CD4-positive, alpha-beta memory T cell (primary cell): Measurements from ENCODE around the gene PIP4K2A. TPM values are rescaled to one million over a fixed set of nuclear protein-coding genes. Genes with fewer than 3 reads are reported as not detected.

Experiments used
- CTCF ChIA-PET: fragments of 350-600 bp; sonication (Branson Sonifier 250); formaldehyde crosslinking; loops from one replicate; lab custom pipeline; 2021; ENCODE audit warnings: inconsistent platforms; ENCODE audit not compliant: partially characterized antibody; lab: Charles Lee
- POLR2A ChIA-PET: fragments of 350-600 bp; sonication (Branson Sonifier 250); formaldehyde crosslinking; loops from one replicate; lab custom pipeline; 2021; ENCODE audit not compliant: partially characterized antibody; lab: Charles Lee
- DNase-seq, 5 donors: peaks; one replicate each; pipeline versions ENCODE4 v3.0.0 to v3.0.0-alpha.2; 2020 to 2022; ENCODE audit warnings: mixed read lengths in 1 of 5
- H3K27ac ChIP-seq: one replicate; pipeline ENCODE4 v1.7.0; 2013; ENCODE audit warnings: low read depth, low read length
- H3K27me3 ChIP-seq: 2 replicates; pipeline ENCODE4 v1.7.0; 2013; ENCODE audit warnings: mild to moderate bottlenecking, low read length, moderate library complexity; ENCODE audit not compliant: insufficient read depth
- H3K36me3 ChIP-seq: 2 replicates; pipeline ENCODE4 v1.7.0; 2013; ENCODE audit warnings: mild to moderate bottlenecking, low read length, moderate library complexity; ENCODE audit not compliant: insufficient read depth
- H3K4me1 ChIP-seq: 2 replicates; pipeline ENCODE4 v1.7.0; 2013; ENCODE audit warnings: mild to moderate bottlenecking, low read length, moderate library complexity; ENCODE audit not compliant: insufficient read depth
- H3K4me3 ChIP-seq, 2 donors: one replicate each; pipeline ENCODE4 v1.7.0; 2013; ENCODE audit warnings: low read length in 2 of 2, mild to moderate bottlenecking in 1 of 2
- H3K9me3 ChIP-seq, 2 donors: one replicate each; pipeline ENCODE4 v1.7.0; 2013; ENCODE audit warnings: low read length in 2 of 2, control low read depth in 1 of 2; ENCODE audit not compliant: control insufficient read depth in 1 of 2
- H3K27ac Mint-ChIP-seq, 7 donors: one replicate each; pipeline ENCODE4 v1.8.0; 2020 to 2021; ENCODE audit warnings: mixed read lengths in 7 of 7, mild to moderate bottlenecking in 6 of 7, inconsistent platforms in 3 of 7, moderate library complexity in 3 of 7
- H3K27me3 Mint-ChIP-seq, 2 donors: one replicate each; pipeline ENCODE4 v1.8.0; 2020 to 2021; ENCODE audit warnings: mixed read lengths in 2 of 2
- H3K36me3 Mint-ChIP-seq, 2 donors: one replicate each; pipeline ENCODE4 v1.8.0; 2020 to 2021; ENCODE audit warnings: mixed read lengths in 2 of 2, inconsistent platforms in 1 of 2, mild to moderate bottlenecking in 1 of 2
- H3K4me1 Mint-ChIP-seq, 4 donors: one replicate each; pipeline ENCODE4 v1.8.0; 2020 to 2021; ENCODE audit warnings: mixed read lengths in 4 of 4, mild to moderate bottlenecking in 1 of 4
- H3K4me3 Mint-ChIP-seq, 8 donors: one replicate each; pipeline ENCODE4 v1.8.0; 2020 to 2021; ENCODE audit warnings: mixed read lengths in 8 of 8, mild to moderate bottlenecking in 7 of 8, moderate library complexity in 6 of 8, inconsistent platforms in 3 of 8
- H3K9me3 Mint-ChIP-seq, 8 donors: one replicate each; pipeline ENCODE4 v1.8.0; 2020 to 2021; ENCODE audit warnings: mixed read lengths in 8 of 8, mild to moderate bottlenecking in 5 of 8, inconsistent platforms in 3 of 8, moderate library complexity in 1 of 8
- intact Hi-C: fragments of 100-400 bp; cut with micrococcal nuclease; formaldehyde crosslinking; loops from one replicate; pipeline ENCODE4 v1.15.1; 2023
- polyA plus RNA-seq, 2 donors: library from polyadenylated mRNA; unstranded; fragments of 300-500 nt; fragmentation: Illumina TruSeq; gene quantifications; one replicate each; pipeline ENCODE4 v1.2.3, GENCODE V29; 2021
- total RNA-seq, 2 experiments: library from RNA; stranded (reverse); gene quantifications; one replicate each; pipeline ENCODE4 v1.2.3, GENCODE V29; 2021

PIP4K2A gene
- total and polyA plus RNA-seq, 4 experiments from 2014 or later = 33.4 to 179 (median 129) TPM

GRCh38 chr10:22700489-22700888 lies 13.9 kb downstream of the PIP4K2A start:
- ChIA-PET CTCF (interaction anchor here (1.0 to 1.6 kb wide), 3 partner anchors 12 to 34 kb away, joined by 3 to 4 read pairs (median 3); no protein-coding TSS in a partner anchor), POLR2A (interaction anchor here (0.8 to 3.7 kb wide), 11 partner anchors 9 to 361 kb away, joined by 3 to 28 read pairs (median 7); partner anchors contain the start of gene PIP4K2A)
- Mint-ChIP-seq H3K27ac (peak overlapping the region; percentile 30 to 90 (median 81)), H3K36me3 (peaks cover 16 to 22% of the 10 kb centered on the region in 2 donors), H3K27me3 (no peaks in the 10 kb centered on the region), H3K4me3 (peak overlapping the region in 4 of 8 donors; percentile 4 to 66 (median 38)), H3K9me3 (no peaks in the 10 kb centered on the region), H3K4me1 (peaks cover 77 to 93% (median 88%) of the 10 kb centered on the region in 4 donors)
- DNase-seq = peak in 1 of 5 donors; percentile 29
- H3K36me3 ChIP-seq = no peaks in the 10 kb centered on the region
- H3K9me3 ChIP-seq = no peaks in the 10 kb centered on the region
- H3K4me3 ChIP-seq = no peak overlapping the region
- H3K27ac ChIP-seq = no peak overlapping the region
- H3K4me1 ChIP-seq = peaks cover 99% of the 10 kb centered on the region
- intact Hi-C loops = no loop called here
- H3K27me3 ChIP-seq = no peaks in the 10 kb centered on the region

GRCh38 chr10:22699976-22700375 lies 14.4 kb downstream of the PIP4K2A start:
- POLR2A ChIA-PET = interaction anchor here (0.8 to 3.7 kb wide), 6 partner anchors 8 to 69 kb away, joined by 3 to 28 read pairs (median 10); partner anchors contain the start of gene PIP4K2A
- no peaks in the 10 kb centered on the region for H3K36me3 ChIP-seq
- CTCF ChIA-PET = interaction anchor here (0.6 to 1.6 kb wide), 2 partner anchors 10 to 13 kb away, joined by 3 to 4 read pairs; no protein-coding TSS in a partner anchor
- no peak overlapping the region for H3K4me3 ChIP-seq
- H3K9me3 ChIP-seq = no peaks in the 10 kb centered on the region
- Mint-ChIP-seq H3K4me3 (peak overlapping the region in 2 of 8 donors; percentile 21 to 35), H3K27me3 (no peaks in the 10 kb centered on the region), H3K4me1 (peaks cover 77 to 92% (median 87%) of the 10 kb centered on the region in 4 donors), H3K27ac (peak overlapping the region in 5 of 7 donors; percentile 11 to 81 (median 57)), H3K36me3 (peaks cover 16 to 20% of the 10 kb centered on the region in 2 donors), H3K9me3 (no peaks in the 10 kb centered on the region)
- intact Hi-C loops = no loop called here
- peaks cover 99% of the 10 kb centered on the region for H3K4me1 ChIP-seq
- H3K27me3 ChIP-seq = no peaks in the 10 kb centered on the region
- no peak for DNase-seq
- H3K27ac ChIP-seq = no peak overlapping the region

GRCh38 chr10:22698941-22699440 lies 15.4 kb downstream of the PIP4K2A start:
- Histone ChIP-seq H3K36me3 (no peaks in the 10 kb centered on the region), H3K27me3 (no peaks in the 10 kb centered on the region), H3K9me3 (no peaks in the 10 kb centered on the region), H3K4me1 (peaks cover 99% of the 10 kb centered on the region), H3K27ac (no peak overlapping the region), H3K4me3 (no peak overlapping the region)
- peak overlapping the region; percentile 17 to 81 (median 76) for H3K27ac Mint-ChIP-seq
- CTCF ChIA-PET = interaction anchor here (1.8 kb wide), 1 partner anchor 13 kb away, joined by 7 read pairs; no protein-coding TSS in a partner anchor
- peaks cover 76 to 92% (median 86%) of the 10 kb centered on the region in 4 donors for H3K4me1 Mint-ChIP-seq
- POLR2A ChIA-PET = interaction anchor here (1.4 to 3.7 kb wide), 4 partner anchors 7 to 21 kb away, joined by 3 to 28 read pairs (median 14); partner anchors contain the start of gene PIP4K2A
- H3K27me3 Mint-ChIP-seq = no peaks in the 10 kb centered on the region
- DNase-seq = no peak
- H3K4me3 Mint-ChIP-seq = peak overlapping the region in 6 of 8 donors; percentile 28 to 49 (median 42)
- intact Hi-C loops = no loop called here
- H3K9me3 Mint-ChIP-seq = no peaks in the 10 kb centered on the region
- H3K36me3 Mint-ChIP-seq = peaks cover 10 to 13% of the 10 kb centered on the region in 2 donors

- Mint-ChIP-seq H3K4me1 (peaks cover 78 to 92% (median 87%) of the 10 kb centered on the region in 4 donors), H3K9me3 (no peaks in the 10 kb centered on the region), H3K27me3 (no peaks in the 10 kb centered on the region), H3K36me3 (peaks cover 10 to 11% of the 10 kb centered on the region in 2 donors), H3K4me3 (peak overlapping the region in 1 of 8 donors; percentile 26), H3K27ac (peak overlapping the region in 2 of 7 donors; percentile 77 to 81)
- H3K4me3 ChIP-seq = no peak overlapping the region
- POLR2A ChIA-PET = interaction anchor here (1.1 to 1.5 kb wide), 3 partner anchors 16 to 65 kb away, joined by 3 to 5 read pairs (median 3); partner anchors contain the start of gene PIP4K2A
- H3K27me3 ChIP-seq = no peaks in the 10 kb centered on the region
- CTCF ChIA-PET = interaction anchor here (1.2 to 1.8 kb wide), 4 partner anchors 8 to 14 kb away, joined by 4 to 7 read pairs (median 5); no protein-coding TSS in a partner anchor
- no peak for DNase-seq
- no peaks in the 10 kb centered on the region for H3K36me3 ChIP-seq
- peaks cover 99% of the 10 kb centered on the region for H3K4me1 ChIP-seq
- no peaks in the 10 kb centered on the region for H3K9me3 ChIP-seq
- intact Hi-C loops = no loop called here
- H3K27ac ChIP-seq = no peak overlapping the region
These were observed 16.6 kb downstream of the PIP4K2A start for GRCh38 chr10:22697800-22698199.

- H3K4me1 ChIP-seq = peaks cover 99% of the 10 kb centered on the region
- no peaks in the 10 kb centered on the region for H3K9me3 ChIP-seq
- ChIA-PET CTCF (interaction anchor here (1.0 to 1.8 kb wide), 5 partner anchors 9 to 15 kb away, joined by 4 to 7 read pairs (median 5); no protein-coding TSS in a partner anchor), POLR2A (interaction anchor here (0.8 to 1.8 kb wide), 7 partner anchors 10 to 64 kb away, joined by 3 to 13 read pairs (median 3); partner anchors contain the start of gene PIP4K2A)
- Mint-ChIP-seq H3K4me3 (peak overlapping the region in 5 of 8 donors; percentile 3 to 66 (median 38)), H3K27me3 (no peaks in the 10 kb centered on the region), H3K9me3 (no peaks in the 10 kb centered on the region), H3K27ac (peak overlapping the region; percentile 63 to 82 (median 77)), H3K36me3 (peaks cover 10 to 12% of the 10 kb centered on the region in 2 donors), H3K4me1 (peaks cover 77 to 92% (median 87%) of the 10 kb centered on the region in 4 donors)
- no peak for DNase-seq
- intact Hi-C loops = no loop called here
- no peak overlapping the region for H3K4me3 ChIP-seq
- no peak overlapping the region for H3K27ac ChIP-seq
- H3K27me3 ChIP-seq = no peaks in the 10 kb centered on the region
- no peaks in the 10 kb centered on the region for H3K36me3 ChIP-seq
These were observed 17.3 kb downstream of the PIP4K2A start for GRCh38 chr10:22697101-22697500.

- no peaks in the 10 kb centered on the region for H3K9me3 Mint-ChIP-seq
- Histone ChIP-seq H3K27me3 (no peaks in the 10 kb centered on the region), H3K4me1 (peaks cover 99% of the 10 kb centered on the region), H3K36me3 (no peaks in the 10 kb centered on the region), H3K4me3 (no peak overlapping the region), H3K9me3 (no peaks in the 10 kb centered on the region), H3K27ac (peak overlapping the region; percentile 29)
- H3K36me3 Mint-ChIP-seq = peaks cover 11 to 12% of the 10 kb centered on the region in 2 donors
- H3K27me3 Mint-ChIP-seq = no peaks in the 10 kb centered on the region
- ChIA-PET POLR2A (interaction anchor here (0.7 to 2.5 kb wide), 9 partner anchors 10 to 41 kb away, joined by 3 to 11 read pairs (median 6); no protein-coding TSS in a partner anchor), CTCF (interaction anchor here (1.3 to 2.8 kb wide), 3 partner anchors 14 to 120 kb away, joined by 3 to 9 read pairs (median 4); no protein-coding TSS in a partner anchor)
- DNase-seq = no peak
- peak overlapping the region; percentile 85 to 97 (median 88) for H3K27ac Mint-ChIP-seq
- peak overlapping the region in 7 of 8 donors; percentile 39 to 74 (median 63) for H3K4me3 Mint-ChIP-seq
- H3K4me1 Mint-ChIP-seq = peaks cover 69 to 92% (median 83%) of the 10 kb centered on the region in 4 donors
- intact Hi-C loops = loop anchor here (1.0 to 2.0 kb wide), 2 partner anchors 10 to 15 kb away; no protein-coding TSS in a partner anchor
These were observed 20.5 kb downstream of the PIP4K2A start for GRCh38 chr10:22693860-22694259.
